ENCODE measurements around the gene TRIM25. TPM values are rescaled to one million over a fixed set of nuclear protein-coding genes. Genes with fewer than 3 reads are reported as not detected.
A peak's percentile ranks its signal among the peaks of the same experiment; 100 is the strongest.

Gene TRIM25
- polyA plus RNA-seq, 2 donors: 15.9 to 18.2 TPM

DNA sequence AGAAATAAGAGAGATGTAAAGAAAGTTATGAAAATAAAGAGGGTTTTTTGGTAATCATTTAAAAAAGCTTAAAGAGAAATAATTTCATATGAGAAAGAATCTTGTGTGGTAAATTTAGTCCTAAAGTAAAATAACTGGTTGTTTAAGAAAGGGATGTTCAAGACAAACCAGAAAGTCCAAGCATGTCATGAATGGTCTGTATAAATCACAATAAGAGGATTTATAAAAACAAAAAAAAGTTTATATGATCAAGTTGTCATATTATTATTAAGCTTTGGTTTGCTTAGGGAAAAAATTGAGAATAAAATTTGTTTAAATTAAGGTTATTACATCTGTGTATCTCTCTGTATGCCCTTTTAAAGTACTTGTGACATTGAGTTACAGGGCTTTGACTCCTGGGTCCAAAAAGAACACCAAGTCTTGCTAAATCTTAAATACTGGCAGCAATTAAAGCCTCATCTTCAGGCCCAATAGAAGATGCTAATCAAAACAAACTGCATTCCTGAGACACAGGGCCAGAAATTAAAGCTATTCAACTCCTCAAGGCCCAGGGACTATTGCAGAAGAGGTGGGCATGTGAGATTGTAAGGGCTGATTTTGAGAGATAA lies 15.6 kb upstream of the TRIM25 start:
- Histone ChIP-seq H3K4me3 (ENCODE audit: low read depth in 1 of 2, low read length in 2 of 2) (no peak overlapping the region), H3K27me3 (ENCODE audit: control insufficient read depth in 1 of 2, insufficient read depth in 2 of 2, low read length in 2 of 2) (no peaks in the 10 kb centered on the region), H3K4me1 (ENCODE audit: control insufficient read depth in 2 of 2, insufficient read depth in 2 of 2, low read length in 1 of 2) (peaks cover 0 to 2% of the 10 kb centered on the region in 2 donors), H3K36me3 (ENCODE audit: control insufficient read depth in 2 of 2, insufficient read depth in 2 of 2, low read length in 1 of 2) (peaks cover 0 to 3% of the 10 kb centered on the region in 2 donors), H3K27ac (ENCODE audit: low read depth in 2 of 2, low read length in 1 of 2) (no peak overlapping the region), H3K9me3 (ENCODE audit: control insufficient read depth in 2 of 2, insufficient read depth in 1 of 2, low read depth in 1 of 2, low read length in 1 of 2) (no peaks in the 10 kb centered on the region)

DNA sequence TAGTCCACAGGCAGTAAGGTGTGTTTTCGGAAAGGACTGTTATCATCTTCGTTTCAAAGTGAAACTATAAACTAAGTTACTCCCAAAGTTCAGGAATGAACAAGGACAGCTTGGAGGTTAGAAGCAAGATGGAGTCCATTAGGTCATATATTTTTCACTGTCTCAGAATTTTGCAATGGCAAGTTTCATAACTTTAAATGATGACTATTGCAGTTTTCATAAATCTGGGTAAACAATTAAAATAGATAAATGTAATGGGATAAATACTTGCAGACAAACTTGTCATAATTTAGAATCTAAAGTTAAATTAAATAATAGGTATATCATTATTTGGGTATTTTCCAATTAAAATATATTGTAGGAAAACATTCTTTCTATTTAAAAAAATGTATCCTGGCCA lies 14.7 kb upstream of the TRIM25 start:
- no peaks in the 10 kb centered on the region for H3K27me3 ChIP-seq (ENCODE audit: control insufficient read depth in 1 of 2, insufficient read depth in 2 of 2, low read length in 2 of 2)
- WGBS, 2 donors: 91 to 95% methylated on average over 2 of the region's 2 CpGs
- H3K27ac ChIP-seq (ENCODE audit: low read depth in 2 of 2, low read length in 1 of 2): no peak overlapping the region
- H3K9me3 ChIP-seq (ENCODE audit: control insufficient read depth in 2 of 2, insufficient read depth in 1 of 2, low read depth in 1 of 2, low read length in 1 of 2): no peaks in the 10 kb centered on the region
- no peaks in the 10 kb centered on the region for H3K36me3 ChIP-seq (ENCODE audit: control insufficient read depth in 2 of 2, insufficient read depth in 2 of 2, low read length in 1 of 2)
- H3K4me3 ChIP-seq (ENCODE audit: low read depth in 1 of 2, low read length in 2 of 2): no peak overlapping the region
- H3K4me1 ChIP-seq (ENCODE audit: control insufficient read depth in 2 of 2, insufficient read depth in 2 of 2, low read length in 1 of 2): no peaks in the 10 kb centered on the region

DNA sequence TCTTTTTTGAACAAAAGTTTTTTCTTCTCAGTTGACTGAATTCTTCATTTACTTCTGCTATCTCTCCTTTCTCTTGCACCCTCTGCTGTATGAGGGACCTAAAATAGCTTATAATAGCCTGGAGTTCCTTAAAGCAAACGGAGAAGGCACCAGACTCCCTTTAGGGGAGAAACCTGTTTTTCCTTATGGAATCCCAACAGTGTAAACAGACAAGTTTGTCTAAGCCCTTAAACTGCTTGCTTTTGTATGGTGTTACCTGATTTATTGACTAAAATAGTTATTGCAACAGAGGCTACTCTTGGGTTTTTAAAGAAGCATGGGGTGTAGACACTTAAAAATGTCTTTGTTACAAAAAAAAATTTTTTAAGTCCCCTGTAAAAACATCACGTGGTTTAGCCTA lies 12.9 kb upstream of the TRIM25 start:
- Histone ChIP-seq H3K27me3 (ENCODE audit: control insufficient read depth in 1 of 2, insufficient read depth in 2 of 2, low read length in 2 of 2) (no peaks in the 10 kb centered on the region), H3K4me1 (ENCODE audit: control insufficient read depth in 2 of 2, insufficient read depth in 2 of 2, low read length in 1 of 2) (no peaks in the 10 kb centered on the region), H3K4me3 (ENCODE audit: low read depth in 1 of 2, low read length in 2 of 2) (no peak overlapping the region), H3K36me3 (ENCODE audit: control insufficient read depth in 2 of 2, insufficient read depth in 2 of 2, low read length in 1 of 2) (no peaks in the 10 kb centered on the region), H3K27ac (ENCODE audit: low read depth in 2 of 2, low read length in 1 of 2) (no peak overlapping the region), H3K9me3 (ENCODE audit: control insufficient read depth in 2 of 2, insufficient read depth in 1 of 2, low read depth in 1 of 2, low read length in 1 of 2) (no peaks in the 10 kb centered on the region)
- WGBS, 2 donors: 55 to 56% methylated on average over 2 of the region's 2 CpGs

DNA sequence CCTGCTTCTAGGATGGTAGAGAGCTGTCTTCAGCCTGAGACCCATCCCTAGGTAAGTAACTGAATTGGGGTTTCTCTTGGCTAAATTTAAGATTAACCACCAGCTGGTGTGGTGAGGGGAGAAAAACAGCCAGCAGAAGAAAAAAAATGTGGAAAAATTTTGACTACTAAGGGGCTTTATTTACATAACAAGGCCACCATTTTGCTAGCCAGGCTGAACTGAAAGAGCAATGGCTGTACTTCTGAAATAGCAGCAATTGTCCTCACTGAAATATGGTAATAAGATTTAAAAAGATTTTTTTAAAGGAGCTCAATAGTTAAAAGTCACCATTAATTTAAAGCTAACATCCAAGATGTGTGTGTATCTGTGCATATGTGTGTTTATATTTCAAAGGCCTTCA lies 12.4 kb upstream of the TRIM25 start:
- H3K4me3 ChIP-seq (ENCODE audit: low read depth in 1 of 2, low read length in 2 of 2): no peak overlapping the region
- no peaks in the 10 kb centered on the region for H3K4me1 ChIP-seq (ENCODE audit: control insufficient read depth in 2 of 2, insufficient read depth in 2 of 2, low read length in 1 of 2)
- no peaks in the 10 kb centered on the region for H3K27me3 ChIP-seq (ENCODE audit: control insufficient read depth in 1 of 2, insufficient read depth in 2 of 2, low read length in 2 of 2)
- H3K36me3 ChIP-seq (ENCODE audit: control insufficient read depth in 2 of 2, insufficient read depth in 2 of 2, low read length in 1 of 2): no peaks in the 10 kb centered on the region
- H3K9me3 ChIP-seq (ENCODE audit: control insufficient read depth in 2 of 2, insufficient read depth in 1 of 2, low read depth in 1 of 2, low read length in 1 of 2): no peaks in the 10 kb centered on the region
- no peak overlapping the region for H3K27ac ChIP-seq (ENCODE audit: low read depth in 2 of 2, low read length in 1 of 2)

DNA sequence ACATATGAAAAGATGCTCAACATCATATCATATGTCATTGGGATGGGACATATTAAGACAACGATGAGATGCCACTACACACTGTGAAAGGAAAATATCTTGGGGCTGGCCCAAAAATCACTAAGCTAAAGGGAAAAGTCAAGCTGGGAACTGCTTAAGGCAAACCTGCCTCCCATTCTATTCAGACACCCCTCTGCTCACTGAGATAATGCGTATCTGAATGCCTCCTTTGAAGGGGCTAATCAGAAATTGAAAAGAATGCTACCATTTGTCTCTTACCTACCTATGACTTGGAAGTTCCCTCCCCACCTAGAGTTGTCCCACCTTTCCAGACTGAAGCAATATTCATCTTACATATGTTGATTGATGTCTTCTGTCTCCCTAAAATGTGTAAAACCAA lies 11.2 kb upstream of the TRIM25 start:
- H3K36me3 ChIP-seq (ENCODE audit: control insufficient read depth in 2 of 2, insufficient read depth in 2 of 2, low read length in 1 of 2): no peaks in the 10 kb centered on the region
- no peak overlapping the region for H3K27ac ChIP-seq (ENCODE audit: low read depth in 2 of 2, low read length in 1 of 2)
- H3K27me3 ChIP-seq (ENCODE audit: control insufficient read depth in 1 of 2, insufficient read depth in 2 of 2, low read length in 2 of 2): no peaks in the 10 kb centered on the region
- H3K4me3 ChIP-seq (ENCODE audit: low read depth in 1 of 2, low read length in 2 of 2): no peak overlapping the region
- WGBS, 2 donors: 82 to 92% methylated on average over 2 of the region's 2 CpGs
- no peaks in the 10 kb centered on the region for H3K9me3 ChIP-seq (ENCODE audit: control insufficient read depth in 2 of 2, insufficient read depth in 1 of 2, low read depth in 1 of 2, low read length in 1 of 2)
- no peaks in the 10 kb centered on the region for H3K4me1 ChIP-seq (ENCODE audit: control insufficient read depth in 2 of 2, insufficient read depth in 2 of 2, low read length in 1 of 2)

DNA sequence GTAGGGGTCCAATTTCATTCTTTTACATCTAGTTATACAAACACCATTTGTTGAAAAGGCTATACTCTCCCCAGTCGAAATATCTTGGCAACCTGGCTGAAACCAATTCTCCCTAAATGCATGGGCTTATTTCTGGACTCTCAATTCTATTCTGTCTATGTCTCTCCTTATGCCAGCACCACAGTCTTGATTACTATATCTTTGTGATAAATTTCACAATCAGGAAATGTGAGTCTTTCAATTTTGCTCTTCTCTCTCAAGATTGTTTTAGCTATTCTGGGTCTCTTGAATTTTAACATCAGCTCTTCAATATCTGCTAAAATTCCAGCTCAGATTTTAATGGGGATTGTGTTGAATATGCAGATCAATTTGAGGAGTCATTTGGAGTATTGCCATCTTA lies 5.9 kb upstream of the TRIM25 start:
- 86 to 90% methylated on average over 1 of the region's 1 CpG for WGBS, 2 donors
- Histone ChIP-seq H3K9me3 (ENCODE audit: control insufficient read depth in 2 of 2, insufficient read depth in 1 of 2, low read depth in 1 of 2, low read length in 1 of 2) (no peaks in the 10 kb centered on the region), H3K27me3 (ENCODE audit: control insufficient read depth in 1 of 2, insufficient read depth in 2 of 2, low read length in 2 of 2) (no peaks in the 10 kb centered on the region), H3K36me3 (ENCODE audit: control insufficient read depth in 2 of 2, insufficient read depth in 2 of 2, low read length in 1 of 2) (no peaks in the 10 kb centered on the region), H3K4me1 (ENCODE audit: control insufficient read depth in 2 of 2, insufficient read depth in 2 of 2, low read length in 1 of 2) (no peaks in the 10 kb centered on the region), H3K4me3 (ENCODE audit: low read depth in 1 of 2, low read length in 2 of 2) (no peak overlapping the region), H3K27ac (ENCODE audit: low read depth in 2 of 2, low read length in 1 of 2) (no peak overlapping the region)

DNA sequence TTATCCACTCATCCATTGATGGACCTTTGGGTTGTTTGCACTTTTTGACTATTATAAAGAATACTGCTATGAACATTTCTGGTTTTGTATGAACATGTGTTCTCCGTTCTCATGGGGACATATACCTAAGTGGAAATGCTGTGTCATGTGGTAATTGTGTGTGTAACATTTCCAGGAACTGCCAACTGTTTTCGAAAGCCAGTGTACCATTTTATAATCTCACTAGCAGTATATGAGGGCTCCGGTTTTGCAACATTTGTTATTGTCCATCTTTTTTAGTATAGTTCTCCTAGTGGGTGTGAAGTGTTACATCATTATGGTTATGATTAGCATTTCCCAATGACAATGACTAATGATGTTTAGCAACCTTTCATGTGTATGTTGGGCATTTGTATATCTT lies 5.1 kb upstream of the TRIM25 start:
- Histone ChIP-seq H3K36me3 (ENCODE audit: control insufficient read depth in 2 of 2, insufficient read depth in 2 of 2, low read length in 1 of 2) (no peaks in the 10 kb centered on the region), H3K4me3 (ENCODE audit: low read depth in 1 of 2, low read length in 2 of 2) (no peak overlapping the region), H3K27ac (ENCODE audit: low read depth in 2 of 2, low read length in 1 of 2) (no peak overlapping the region), H3K27me3 (ENCODE audit: control insufficient read depth in 1 of 2, insufficient read depth in 2 of 2, low read length in 2 of 2) (no peaks in the 10 kb centered on the region), H3K4me1 (ENCODE audit: control insufficient read depth in 2 of 2, insufficient read depth in 2 of 2, low read length in 1 of 2) (no peaks in the 10 kb centered on the region), H3K9me3 (ENCODE audit: control insufficient read depth in 2 of 2, insufficient read depth in 1 of 2, low read depth in 1 of 2, low read length in 1 of 2) (no peaks in the 10 kb centered on the region)
- WGBS, 2 donors: 60 to 68% methylated on average over 3 of the region's 3 CpGs

DNA sequence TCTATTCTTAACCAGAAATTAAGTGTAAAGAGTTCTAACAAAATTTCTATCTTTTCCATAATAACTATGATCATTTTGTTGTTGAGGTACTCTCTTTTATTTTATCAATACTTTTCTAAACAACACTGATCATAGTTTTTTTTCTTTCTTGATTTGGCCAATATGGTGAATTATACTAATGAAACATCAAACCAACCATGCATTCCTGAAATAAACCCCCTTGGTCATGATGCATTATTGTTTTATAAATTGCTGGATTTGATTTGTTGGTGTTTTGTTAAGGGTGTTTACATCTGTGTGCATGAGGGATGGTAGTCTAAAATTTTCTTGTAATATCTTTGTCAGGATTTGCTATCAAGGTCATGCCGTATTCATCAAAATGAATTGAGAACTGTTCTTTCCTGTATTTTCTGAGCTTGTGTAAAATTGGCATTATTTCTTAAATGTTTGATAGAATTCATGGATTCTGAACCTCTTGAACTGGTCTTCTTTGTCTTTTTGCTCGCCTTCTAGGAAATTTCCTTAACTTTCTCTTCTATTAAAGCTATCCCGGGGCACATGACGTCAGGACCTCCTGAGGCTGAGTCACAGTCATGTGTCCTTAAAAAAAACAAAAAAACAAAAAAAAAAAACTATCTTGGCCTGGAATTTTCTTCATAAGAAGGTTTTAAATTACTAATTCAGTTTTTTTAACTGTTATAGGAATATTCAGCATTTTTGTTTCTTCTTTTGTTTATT lies 3.9 kb upstream of the TRIM25 start:
- H3K9me3 ChIP-seq (ENCODE audit: control insufficient read depth in 2 of 2, insufficient read depth in 1 of 2, low read depth in 1 of 2, low read length in 1 of 2): no peaks in the 10 kb centered on the region
- no peaks in the 10 kb centered on the region for H3K4me1 ChIP-seq (ENCODE audit: control insufficient read depth in 2 of 2, insufficient read depth in 2 of 2, low read length in 1 of 2)
- H3K36me3 ChIP-seq (ENCODE audit: control insufficient read depth in 2 of 2, insufficient read depth in 2 of 2, low read length in 1 of 2): no peaks in the 10 kb centered on the region
- 82 to 93% methylated on average over 4 of the region's 4 CpGs for WGBS, 2 donors
- H3K4me3 ChIP-seq (ENCODE audit: low read depth in 1 of 2, low read length in 2 of 2): no peak overlapping the region
- H3K27ac ChIP-seq (ENCODE audit: low read depth in 2 of 2, low read length in 1 of 2): no peak overlapping the region
- no peaks in the 10 kb centered on the region for H3K27me3 ChIP-seq (ENCODE audit: control insufficient read depth in 1 of 2, insufficient read depth in 2 of 2, low read length in 2 of 2)

DNA sequence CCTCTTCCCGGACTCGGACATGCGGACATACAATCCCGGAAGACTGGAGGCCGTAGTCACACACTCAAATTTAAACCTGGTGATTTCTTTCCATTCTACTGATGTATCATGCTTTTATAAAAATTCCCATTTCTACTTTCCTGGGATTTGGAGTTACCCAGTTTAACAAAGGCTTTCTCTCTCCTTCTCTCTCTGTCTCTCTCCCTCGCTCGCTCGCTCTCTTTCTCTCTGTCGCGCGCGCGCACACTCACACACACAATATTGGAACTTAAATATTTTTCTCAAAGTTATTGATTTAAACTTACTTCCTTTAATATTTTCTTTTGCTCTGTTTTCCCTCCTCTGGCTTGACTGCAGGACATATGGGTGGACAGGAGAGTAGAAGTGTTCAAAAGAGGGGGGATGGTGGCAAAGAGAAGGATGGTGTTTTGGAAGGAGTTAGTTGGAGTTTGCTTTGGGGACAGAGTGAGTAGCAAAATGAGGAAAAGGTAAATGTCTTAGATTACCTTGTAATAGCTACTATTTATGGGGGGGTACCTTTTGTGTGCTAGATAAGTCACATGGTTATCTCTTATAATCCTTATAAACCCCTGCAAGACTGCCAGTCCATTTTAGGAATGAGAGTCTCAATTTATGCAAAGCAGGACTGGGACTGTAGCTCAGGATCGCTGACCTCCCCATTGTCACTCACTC lies 878 bp upstream of the TRIM25 start:
- peaks cover 0 to 8% of the 10 kb centered on the region in 2 donors for H3K4me1 ChIP-seq (ENCODE audit: control insufficient read depth in 2 of 2, insufficient read depth in 2 of 2, low read length in 1 of 2)
- H3K36me3 ChIP-seq (ENCODE audit: control insufficient read depth in 2 of 2, insufficient read depth in 2 of 2, low read length in 1 of 2): peaks cover 0 to 2% of the 10 kb centered on the region in 2 donors
- peak overlapping the region; percentile 90 to 94 for H3K27ac ChIP-seq (ENCODE audit: low read depth in 2 of 2, low read length in 1 of 2)
- WGBS, 2 donors: 5 to 7% methylated on average over 14 of the region's 14 CpGs
- no peaks in the 10 kb centered on the region for H3K27me3 ChIP-seq (ENCODE audit: control insufficient read depth in 1 of 2, insufficient read depth in 2 of 2, low read length in 2 of 2)
- H3K9me3 ChIP-seq (ENCODE audit: control insufficient read depth in 2 of 2, insufficient read depth in 1 of 2, low read depth in 1 of 2, low read length in 1 of 2): no peaks in the 10 kb centered on the region
- H3K4me3 ChIP-seq (ENCODE audit: low read depth in 1 of 2, low read length in 2 of 2): peak overlapping the region; percentile 95 to 98

Data from esophagus (tissue), 2 donors.